IMR-90 (cell line): Measurements from ENCODE around the gene ME2. TPM values are rescaled to one million over a fixed set of nuclear protein-coding genes. Genes with fewer than 3 reads are reported as not detected.

Experiments used
- ATAC-seq: fragments of 200-7000 bp; cut with Tn5 transposase; 2 replicates; pipeline ENCODE4 v1.9.1; 2020; ENCODE audit warnings: low read depth, mild to moderate bottlenecking, moderate library complexity
- BruUV-seq: library from RNA; stranded (reverse); fragments of 400-500 nt; replicated peaks from 2 replicates; lab custom pipeline; 2021; lab: Mats Ljungman, UMichigan
- CTCF ChIA-PET: fragments of 300-600 bp; formaldehyde crosslinking; extraction: SDS; loops from one replicate; lab custom pipeline; 2021; ENCODE audit warnings: antibody characterized with exemption; lab: Yijun Ruan, JAX
- POLR2A ChIA-PET: fragments of 300-600 bp; sonication (Branson Sonifier 250); formaldehyde crosslinking; loops from one replicate; lab custom pipeline; 2022; ENCODE audit warnings: antibody characterized with exemption; ENCODE audit not compliant: unreplicated experiment; lab: Charles Lee
- DNase-seq: peaks from one replicate; pipeline ENCODE4 v3.0.0; 2013
- H2AFZ ChIP-seq: replicated peaks from 2 replicates; pipeline ENCODE3; 2013; ENCODE audit warnings: low read length, mild to moderate bottlenecking; ENCODE audit not compliant: poor library complexity
- H2AK5ac ChIP-seq: 2 replicates; pipeline ENCODE4 v1.6.1; 2013; ENCODE audit warnings: low read depth, low read length, inconsistent platforms
- H2AK9ac ChIP-seq: replicated peaks from 2 replicates; pipeline ENCODE3; 2013; ENCODE audit warnings: mild to moderate bottlenecking, low read depth, low read length, moderate library complexity; ENCODE audit not compliant: poor library complexity
- H2BK120ac ChIP-seq: 2 replicates; pipeline ENCODE4 v1.6.1; 2013; ENCODE audit warnings: low read depth, low read length, inconsistent platforms
- H2BK15ac ChIP-seq: 3 replicates; pipeline ENCODE4 v1.6.1; 2013; ENCODE audit warnings: low read depth, low read length, inconsistent platforms
- H2BK20ac ChIP-seq: 2 replicates; pipeline ENCODE4 v1.6.1; 2013; ENCODE audit warnings: low read depth, mild to moderate bottlenecking, inconsistent platforms, low read length, moderate library complexity
- H2BK5ac ChIP-seq: 2 replicates; pipeline ENCODE4 v1.6.1; 2013; ENCODE audit warnings: mild to moderate bottlenecking, low read depth, low read length, inconsistent platforms; ENCODE audit not compliant: poor library complexity, severe bottlenecking
- H3K14ac ChIP-seq: replicated peaks from 2 replicates; pipeline ENCODE4 v1.6.1; 2013; ENCODE audit warnings: low read depth, low read length, inconsistent platforms
- H3K18ac ChIP-seq: 2 replicates; pipeline ENCODE4 v1.6.1; 2013; ENCODE audit warnings: low read depth, low read length, control low read depth
- H3K23ac ChIP-seq: 2 replicates; pipeline ENCODE4 v1.6.1; 2013; ENCODE audit warnings: low read depth, low read length, inconsistent platforms
- H3K27ac ChIP-seq: 2 replicates; pipeline ENCODE4 v1.5.1; 2013; ENCODE audit warnings: mild to moderate bottlenecking, control low read depth, low read length; ENCODE audit not compliant: insufficient read depth
- H3K27me3 ChIP-seq: 2 replicates; pipeline ENCODE4 v1.6.1; 2013; ENCODE audit warnings: low read length; ENCODE audit not compliant: control insufficient read depth, insufficient read depth
- H3K36me3 ChIP-seq: 2 replicates; pipeline ENCODE4 v1.6.1; 2013; ENCODE audit warnings: low read length, mixed read lengths; ENCODE audit not compliant: control insufficient read depth, insufficient read depth
- H3K4ac ChIP-seq: 2 replicates; pipeline ENCODE4 v1.6.1; 2013; ENCODE audit warnings: low read depth, low read length, inconsistent platforms
- H3K4me1 ChIP-seq: 2 replicates; pipeline ENCODE4 v1.6.1; 2013; ENCODE audit warnings: low read length, mixed read lengths; ENCODE audit not compliant: control insufficient read depth, insufficient read depth
- H3K4me2 ChIP-seq: 2 replicates; pipeline ENCODE4 v1.6.1; 2013; ENCODE audit warnings: low read depth, mild to moderate bottlenecking, control low read depth, low read length, moderate library complexity
- H3K4me3 ChIP-seq: 2 replicates; pipeline ENCODE4 v1.5.1; 2013; ENCODE audit warnings: low read depth, mild to moderate bottlenecking, control low read depth, low read length, moderate library complexity; ENCODE audit not compliant: insufficient read depth
- H3K56ac ChIP-seq: 2 replicates; pipeline ENCODE4 v1.6.1; 2013; ENCODE audit warnings: low read length, inconsistent platforms; ENCODE audit not compliant: insufficient read depth; ENCODE audit errors: extremely low read depth
- H3K79me1 ChIP-seq, 2 experiments: 2 replicates each; pipeline ENCODE4 v1.6.1; 2013; ENCODE audit warnings: low read length in 2 of 2, inconsistent platforms in 1 of 2, low read depth in 1 of 2
- H3K9ac ChIP-seq: 2 replicates; pipeline ENCODE4 v1.6.1; 2013; ENCODE audit warnings: low read depth, low read length, control low read depth
- H3K9me1 ChIP-seq: 2 replicates; pipeline ENCODE4 v1.6.1; 2013; ENCODE audit warnings: low read length, inconsistent platforms; ENCODE audit not compliant: insufficient read depth
- H3K9me3 ChIP-seq: 2 replicates; pipeline ENCODE4 v1.6.1; 2013; ENCODE audit warnings: low read length; ENCODE audit not compliant: control insufficient read depth, insufficient read depth
- H4K20me1 ChIP-seq: 2 replicates; pipeline ENCODE4 v1.6.1; 2013; ENCODE audit warnings: low read length, inconsistent platforms; ENCODE audit not compliant: insufficient read depth
- H4K5ac ChIP-seq: 2 replicates; pipeline ENCODE4 v1.6.1; 2013; ENCODE audit warnings: mild to moderate bottlenecking, low read depth, low read length, control low read depth
- H4K8ac ChIP-seq, 2 experiments: 2 replicates each; pipeline ENCODE4 v1.6.1; 2013; ENCODE audit warnings: low read depth in 2 of 2, low read length in 2 of 2, control low read depth in 1 of 2, inconsistent platforms in 1 of 2
- H4K91ac ChIP-seq: 2 replicates; pipeline ENCODE4 v1.6.1; 2013; ENCODE audit warnings: low read depth, low read length, inconsistent platforms; ENCODE audit not compliant: insufficient read depth
- BHLHE40 ChIP-seq: fragments of 150-350 bp; IDR thresholded peaks from 2 replicates; pipeline ENCODE4 v1.6.1; 2016; ENCODE audit warnings: mild to moderate bottlenecking, low read depth, low read length
- CEBPB ChIP-seq: IDR thresholded peaks from 2 replicates; pipeline ENCODE4 v1.6.1; 2012; ENCODE audit warnings: low read depth, low read length, improper control_type of control experiment
- CHD1 ChIP-seq: IDR thresholded peaks from 2 replicates; pipeline ENCODE4 v1.6.1; 2012; ENCODE audit warnings: low read depth, low read length, improper control_type of control experiment
- CTCF ChIP-seq: conservative IDR thresholded peaks from 2 replicates; pipeline ENCODE4 v1.5.1; 2012; ENCODE audit warnings: mild to moderate bottlenecking, low read depth, low read length, improper control_type of control experiment
- ELK1 ChIP-seq: fragments of 150-350 bp; IDR thresholded peaks from 2 replicates; pipeline ENCODE4 v1.6.1; 2016; ENCODE audit warnings: low read depth, mild to moderate bottlenecking, low read length, moderate library complexity, borderline replicate concordance
- FOS ChIP-seq: fragments of 150-350 bp; IDR thresholded peaks from 2 replicates; pipeline ENCODE4 v1.6.1; 2016; ENCODE audit warnings: low read depth, low read length
- MAFK ChIP-seq: IDR thresholded peaks from 2 replicates; pipeline ENCODE4 v1.6.1; 2012; ENCODE audit warnings: low read depth, low read length, improper control_type of control experiment
- MAZ ChIP-seq: IDR thresholded peaks from 2 replicates; pipeline ENCODE4 v1.6.1; 2012; ENCODE audit warnings: low read depth, mild to moderate bottlenecking, low read length, improper control_type of control experiment, moderate library complexity, borderline replicate concordance
- MXI1 ChIP-seq: IDR thresholded peaks from 2 replicates; pipeline ENCODE4 v1.6.1; 2012; ENCODE audit warnings: low read depth, mild to moderate bottlenecking, low read length, moderate library complexity, borderline replicate concordance
- NFE2L2 ChIP-seq: fragments of 150-350 bp; IDR thresholded peaks from 2 replicates; pipeline ENCODE4 v1.6.1; 2016; ENCODE audit warnings: low read depth, mild to moderate bottlenecking, low read length
- POLR2A ChIP-seq: IDR thresholded peaks from 2 replicates; pipeline ENCODE4 v1.6.1; 2012; ENCODE audit warnings: mild to moderate bottlenecking, low read depth, low read length
- RAD21 ChIP-seq: IDR thresholded peaks from 2 replicates; pipeline ENCODE4 v1.6.1; 2012; ENCODE audit warnings: low read length, improper control_type of control experiment
- RCOR1 ChIP-seq: IDR thresholded peaks from 2 replicates; pipeline ENCODE4 v1.6.1; 2012; ENCODE audit warnings: mild to moderate bottlenecking, low read length, improper control_type of control experiment; ENCODE audit not compliant: insufficient replicate concordance
- RFX5 ChIP-seq: IDR thresholded peaks from 2 replicates; pipeline ENCODE4 v1.8.0; 2012; ENCODE audit warnings: low read depth, mild to moderate bottlenecking, low read length, moderate library complexity
- SMC3 ChIP-seq: fragments of 150-350 bp; IDR thresholded peaks from 2 replicates; pipeline ENCODE4 v1.6.1; 2016; ENCODE audit warnings: low read depth, mild to moderate bottlenecking, antibody characterized with exemption, low read length, moderate library complexity
- USF2 ChIP-seq: fragments of 150-350 bp; IDR thresholded peaks from 2 replicates; pipeline ENCODE4 v1.6.1; 2017; ENCODE audit warnings: mild to moderate bottlenecking, antibody characterized with exemption, low read length, low read depth
- WGBS, 2 experiments: methylation state at CpG; one replicate each; pipeline versions ENCODE4 v1.1.5 to v1.1.7; 2013; ENCODE audit warnings: missing lambda C conversion rate in 2 of 2; ENCODE audit not compliant: insufficient read length in 1 of 2; ENCODE audit errors: extremely low coverage in 2 of 2; 5-methylcytosine and 5-hydroxymethylcytosine counted together
- dilution Hi-C: fragments of 300-500 bp; cut with HindIII; formaldehyde crosslinking; loops from one replicate; pipeline ENCODE4 v1.14.3; 2018; ENCODE audit warnings: low sequenced_read_pairs; ENCODE audit not compliant: unreplicated experiment
- in situ Hi-C: fragments of 300-500 bp; cut with MboI; formaldehyde crosslinking; loops from 3 replicates; pipeline ENCODE4 v1.14.3; 2019; ENCODE audit warnings: low sequenced_read_pairs, inconsistent platforms, mixed read lengths
- intact Hi-C: fragments of 100-400 bp; cut with micrococcal nuclease; formaldehyde crosslinking; loops from 2 replicates; pipeline ENCODE4 v1.10.0; 2022
- polyA plus RNA-seq, 3 experiments: library from polyadenylated mRNA; depleted of rRNA; stranded (reverse); fragments of >200 nt; gene quantifications; 2 replicates each; pipeline ENCODE4 v1.2.3, GENCODE V29; 2012; ENCODE audit warnings: low replicate concordance in 1 of 3
- total RNA-seq: library from RNA; depleted of rRNA; stranded (reverse); fragments of >200 nt; gene quantifications from 2 replicates; pipeline ENCODE4 v1.2.3, GENCODE V29; 2012

Gene ME2
- total and polyA plus RNA-seq, 2 of the 4 experiments (the other 2 are of a cell fraction): 29.7 to 32.6 TPM

- no peak overlapping the region for H4K8ac ChIP-seq
- H3K27me3 ChIP-seq: no peaks in the 10 kb centered on the region
- no peak overlapping the region for H3K23ac ChIP-seq
- in situ Hi-C loops: no loop called here
- H2BK15ac ChIP-seq: no peak overlapping the region
- WGBS, 2 experiments: no CpG with 5 or more reads among the region's 1 CpG
- H2BK120ac ChIP-seq: no peak overlapping the region
- no peak overlapping the region for H3K9ac ChIP-seq
- no peak overlapping the region for H2BK5ac ChIP-seq
- H3K9me3 ChIP-seq: no peaks in the 10 kb centered on the region
- H2AK9ac ChIP-seq: no peak overlapping the region
- intact Hi-C loops: no loop called here
- no TSS peak for BruUV-seq
- H3K27ac ChIP-seq: no peak overlapping the region
- TF ChIP-seq BHLHE40 (no peak), NFE2L2 (no peak), SMC3 (no peak), MAFK (no peak), CHD1 (no peak), FOS (no peak), ELK1 (no peak), RFX5 (no peak), POLR2A (no peak), USF2 (no peak), MAZ (no peak), RAD21 (no peak), CTCF (no peak), RCOR1 (no peak), MXI1 (no peak), CEBPB (no peak)
- no peak overlapping the region for H4K5ac ChIP-seq
- no peak overlapping the region for H3K14ac ChIP-seq
- POLR2A ChIA-PET: no interaction called here
- DNase-seq: no peak
- H3K9me1 ChIP-seq: no peaks in the 10 kb centered on the region
- no peak overlapping the region for H2AK5ac ChIP-seq
- no peak overlapping the region for H3K4me2 ChIP-seq
- no peak overlapping the region for H3K56ac ChIP-seq
- no peak overlapping the region for H4K91ac ChIP-seq
- H2AFZ ChIP-seq: no peak overlapping the region
- H3K18ac ChIP-seq: no peak overlapping the region
- CTCF ChIA-PET: interaction anchor here (1.8 kb wide), 1 partner anchor 11 kb away, joined by 5 read pairs; no protein-coding TSS in a partner anchor
- no peak overlapping the region for H3K4ac ChIP-seq
- H3K36me3 ChIP-seq: peaks cover 2% of the 10 kb centered on the region
- no peaks in the 10 kb centered on the region for H3K4me1 ChIP-seq
- H4K20me1 ChIP-seq: no peaks in the 10 kb centered on the region
- no peak for ATAC-seq
- H3K4me3 ChIP-seq: no peak overlapping the region
- H2BK20ac ChIP-seq: no peak overlapping the region
- dilution Hi-C loops: no loop called here
- H3K79me1 ChIP-seq: no peaks in the 10 kb centered on the region
These were observed 58.3 kb downstream of the ME2 start for GRCh38 chr18:50937183-50937582.
